Stimulated activated CD4-positive, alpha-beta T cell treated with anti-CD3 and anti-CD28 coated beads, Interleukin-15, amount 100 ng/mL, for 1 hour (primary cell): ENCODE measurements around the gene TIMM22.
"Not testable (repeated sequence)": the region's sequence is repeated elsewhere in the genome, so short reads cannot be mapped to it uniquely, and the experiment has no call there.

ENCODE experiments used
- DNase-seq, 2 donors: peaks; one replicate each; pipeline ENCODE4 v3.0.0-alpha.2; 2020; ENCODE audit warnings: low read depth in 1 of 2, low spot score in 1 of 2

Gene TIMM22

GRCh38 chr17:971861-972260 lies 25.1 kb upstream of the TIMM22 start:
- not testable (repeated sequence) for DNase-seq

DNA sequence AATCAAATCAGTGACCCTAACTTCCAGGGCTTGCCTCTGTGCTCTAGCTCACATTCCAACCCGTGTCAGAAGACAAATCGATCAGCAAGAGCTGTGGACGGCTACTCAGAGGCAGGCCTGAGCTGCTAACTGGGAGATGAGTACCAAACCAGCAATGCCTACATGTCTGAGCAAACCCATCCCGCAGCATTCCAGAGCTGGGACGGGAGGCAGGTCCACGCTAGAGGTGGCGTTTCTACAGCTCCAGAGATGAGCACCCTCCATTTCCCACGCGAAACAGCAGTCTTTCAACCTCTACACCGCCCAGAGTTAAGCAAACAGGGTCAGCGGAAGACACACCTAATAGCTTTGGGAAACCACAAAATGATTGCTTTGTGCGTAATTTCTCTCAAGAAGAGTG lies 23.9 kb upstream of the TIMM22 start:
- DNase-seq: no peak

DNA sequence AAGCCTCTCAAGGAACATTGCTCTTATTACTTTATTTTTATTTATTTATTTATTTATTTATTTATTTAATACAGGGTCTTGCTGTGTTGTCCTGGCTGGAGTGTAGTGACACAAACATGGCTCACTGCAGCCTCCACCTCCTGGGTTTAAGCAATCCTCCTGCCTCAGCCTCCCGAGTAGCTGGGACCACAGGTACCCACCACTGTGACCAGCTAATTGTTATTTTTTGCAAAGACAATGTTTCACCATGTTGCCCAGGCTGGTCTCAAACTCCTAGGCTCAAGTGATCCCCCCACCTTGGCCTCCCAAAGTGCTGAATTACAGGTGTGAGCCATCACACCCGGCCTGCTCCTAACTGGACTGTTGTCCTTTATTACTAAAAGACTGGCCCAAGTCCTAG lies 22.2 kb upstream of the TIMM22 start:
- not testable (repeated sequence) for DNase-seq

DNA sequence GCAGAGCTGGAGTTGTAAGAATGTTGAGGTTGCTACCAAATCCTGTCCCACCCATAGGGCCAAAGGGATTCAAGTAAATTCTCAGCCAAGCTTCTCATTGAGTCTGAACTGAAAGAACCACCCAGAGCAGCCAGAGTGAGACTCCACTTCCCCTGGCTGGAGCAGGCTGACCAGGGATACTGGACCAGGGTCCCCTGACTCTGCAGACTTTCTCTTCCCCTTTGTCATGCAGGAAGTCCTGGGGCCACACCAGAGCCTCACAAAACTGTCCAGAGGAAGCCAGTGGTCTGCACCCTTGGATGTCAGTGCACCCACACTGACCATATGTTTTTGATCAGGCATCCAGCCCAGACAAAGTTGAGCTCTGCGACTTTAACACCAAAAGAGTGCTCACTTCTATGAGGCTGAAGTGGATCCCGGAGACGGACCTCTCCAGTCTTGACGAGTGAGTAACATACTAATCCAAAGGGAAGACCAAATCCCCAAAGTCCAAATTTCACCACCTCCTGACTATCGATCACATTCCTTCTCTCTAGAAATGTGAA lies 21.5 kb upstream of the TIMM22 start:
- DNase-seq: no peak

GRCh38 chr17:976312-976711 lies 20.6 kb upstream of the TIMM22 start:
- no peak for DNase-seq

DNA sequence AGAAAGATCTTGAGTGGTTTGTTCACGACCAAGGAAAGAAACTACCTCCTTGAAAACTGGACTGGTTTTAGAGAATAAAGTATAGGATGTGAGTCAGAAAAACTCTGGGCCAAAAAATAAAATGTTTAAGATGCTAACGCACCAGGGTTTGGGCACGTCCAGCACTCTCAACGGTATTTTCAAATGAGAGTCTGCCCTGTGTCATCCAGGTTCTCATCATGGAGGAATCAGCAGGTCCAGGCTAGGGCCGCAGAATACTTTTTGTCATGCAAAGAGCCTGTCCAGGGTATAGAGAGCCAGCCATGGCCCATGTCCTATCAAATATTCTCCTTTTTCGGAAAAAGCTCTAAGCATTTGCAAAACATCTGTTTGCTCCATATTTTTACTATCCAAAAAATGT lies 19.8 kb upstream of the TIMM22 start:
- no peak for DNase-seq

DNA sequence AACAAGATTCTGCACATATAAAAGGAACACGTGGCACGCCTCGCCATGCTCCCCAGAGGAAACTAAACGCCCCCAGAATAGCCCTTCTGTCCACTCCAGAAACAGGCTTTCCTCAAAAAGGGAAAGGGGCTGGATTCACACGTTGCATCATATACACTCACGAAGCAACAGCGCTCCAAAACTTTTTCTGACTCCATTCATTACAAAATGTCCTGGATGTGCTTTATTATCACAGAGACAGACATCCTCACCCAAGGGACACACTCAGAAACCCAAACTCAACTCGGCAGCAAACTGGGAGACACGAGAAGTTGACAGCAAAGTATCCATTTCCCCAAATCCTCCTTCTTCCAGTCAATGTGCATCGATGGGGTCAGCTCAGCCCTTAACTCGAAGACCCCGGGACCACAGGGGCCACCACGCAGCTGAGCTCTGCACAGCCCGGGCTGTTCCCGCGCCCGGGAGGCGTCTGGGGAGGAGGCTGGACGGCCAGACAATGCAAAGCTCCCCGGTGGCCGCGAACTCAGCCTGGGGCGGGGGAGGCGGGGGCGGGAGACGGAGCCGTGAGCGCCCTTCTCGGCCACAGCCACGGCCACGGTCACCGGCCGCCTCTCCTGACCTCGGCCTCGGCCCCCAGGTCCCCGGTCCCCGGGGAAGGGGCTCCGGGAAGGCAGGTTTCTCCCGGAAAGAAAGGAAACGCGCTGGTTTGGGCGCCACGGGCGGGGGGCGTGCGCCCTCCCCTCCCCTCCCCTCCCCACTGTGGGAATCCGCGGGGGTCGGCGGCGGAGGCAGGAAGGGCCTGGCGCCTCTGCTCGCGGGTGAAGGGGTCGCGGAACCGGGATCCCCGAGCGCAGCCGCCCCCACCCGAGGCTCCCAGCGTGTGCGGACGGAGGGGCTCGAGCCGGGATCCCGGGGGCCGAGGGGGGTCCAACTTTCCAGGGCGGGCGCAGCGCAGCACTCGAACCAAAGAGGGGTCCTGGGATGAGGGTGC lies 18.5 kb upstream of the TIMM22 start:
- DNase-seq: no peak

DNA sequence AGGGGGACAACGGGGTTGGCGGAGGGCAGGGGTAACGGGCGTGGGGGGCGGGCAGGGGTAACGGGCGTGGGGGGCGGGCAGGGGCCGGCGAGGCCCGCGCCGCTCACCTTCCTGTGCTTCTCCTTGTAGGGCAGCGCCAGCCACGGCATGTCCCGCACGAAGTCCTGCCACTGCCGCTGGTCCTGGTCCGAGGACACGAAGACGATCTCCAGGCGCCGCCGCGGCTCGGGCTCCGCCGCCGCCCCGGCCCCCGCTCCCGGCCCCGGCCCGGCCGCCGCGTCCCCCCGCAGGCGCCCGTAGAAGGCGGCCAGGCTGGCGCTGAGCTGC lies 17.8 kb upstream of the TIMM22 start:
- no peak for DNase-seq

- DNase-seq: peak; percentile 84 to 86
These were observed 17.2 kb upstream of the TIMM22 start, which contains the start of gene NXN for GRCh38 chr17:979539-980405. TSS of gene NXN (minus strand) at chr17:979776.

DNA sequence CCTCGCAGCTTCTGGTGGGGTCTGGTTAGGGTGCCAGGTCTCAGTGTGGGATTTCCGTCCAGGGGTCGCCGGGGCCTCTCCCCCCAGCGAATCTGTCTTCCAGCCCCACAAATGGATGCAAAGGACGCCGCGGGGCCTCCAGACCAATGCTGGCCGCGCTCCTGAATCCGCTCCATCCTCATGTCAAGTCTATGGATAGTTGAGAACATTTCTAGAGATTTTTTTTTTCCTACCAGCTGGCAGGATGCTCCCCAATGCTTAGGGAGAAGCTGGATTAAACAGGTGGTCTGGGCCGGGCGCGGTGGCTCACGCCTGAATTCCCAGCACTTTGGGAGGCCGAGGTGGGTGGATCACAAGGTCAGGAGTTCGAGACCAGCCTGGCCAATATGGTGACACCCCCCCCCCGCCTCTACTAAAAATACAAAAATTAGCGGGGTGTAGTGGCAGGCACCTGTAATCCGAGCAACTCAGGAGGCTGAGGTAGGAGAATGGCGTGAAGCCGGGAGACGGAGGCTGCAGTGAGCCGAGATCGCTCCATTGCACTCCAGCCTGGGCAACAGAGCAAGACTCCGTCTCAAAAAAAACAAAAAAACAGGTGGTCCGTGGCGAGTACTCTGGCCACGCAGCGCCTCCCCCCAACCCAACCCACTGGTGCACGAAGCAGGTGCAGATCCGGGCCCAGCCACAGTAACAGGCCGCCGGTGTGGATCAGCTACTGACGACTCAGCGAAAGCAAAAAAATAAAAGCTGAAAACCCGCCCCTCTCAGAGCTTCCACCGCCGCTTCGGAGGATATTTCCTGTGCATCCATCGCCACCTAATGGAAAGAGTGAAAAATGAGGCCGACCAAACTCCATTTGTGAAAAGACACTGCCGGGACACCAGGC lies 16.3 kb upstream of the TIMM22 start:
- peak; percentile 49 to 60 for DNase-seq

GRCh38 chr17:981292-981658 lies 15.7 kb upstream of the TIMM22 start:
- DNase-seq: no peak

DNA sequence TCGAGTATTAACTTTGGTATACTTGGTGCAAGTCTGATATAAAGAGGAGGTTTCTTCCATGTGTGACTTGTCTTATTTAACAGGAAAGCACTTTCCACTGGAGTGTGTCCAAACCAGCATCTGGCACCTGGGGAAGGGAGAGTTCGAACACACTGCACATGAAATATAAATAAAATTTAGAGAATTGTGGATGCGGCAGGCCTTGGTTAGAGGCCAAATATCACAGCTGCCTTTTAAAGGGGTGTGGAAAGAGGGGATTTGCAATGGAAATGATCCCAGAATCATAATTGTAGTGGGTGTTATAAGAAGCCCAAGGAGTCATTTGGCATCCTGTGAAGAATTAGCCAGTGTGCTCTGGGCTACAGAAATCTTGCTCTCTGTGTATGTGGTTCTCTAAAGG lies 13.0 kb upstream of the TIMM22 start:
- DNase-seq: no peak

DNA sequence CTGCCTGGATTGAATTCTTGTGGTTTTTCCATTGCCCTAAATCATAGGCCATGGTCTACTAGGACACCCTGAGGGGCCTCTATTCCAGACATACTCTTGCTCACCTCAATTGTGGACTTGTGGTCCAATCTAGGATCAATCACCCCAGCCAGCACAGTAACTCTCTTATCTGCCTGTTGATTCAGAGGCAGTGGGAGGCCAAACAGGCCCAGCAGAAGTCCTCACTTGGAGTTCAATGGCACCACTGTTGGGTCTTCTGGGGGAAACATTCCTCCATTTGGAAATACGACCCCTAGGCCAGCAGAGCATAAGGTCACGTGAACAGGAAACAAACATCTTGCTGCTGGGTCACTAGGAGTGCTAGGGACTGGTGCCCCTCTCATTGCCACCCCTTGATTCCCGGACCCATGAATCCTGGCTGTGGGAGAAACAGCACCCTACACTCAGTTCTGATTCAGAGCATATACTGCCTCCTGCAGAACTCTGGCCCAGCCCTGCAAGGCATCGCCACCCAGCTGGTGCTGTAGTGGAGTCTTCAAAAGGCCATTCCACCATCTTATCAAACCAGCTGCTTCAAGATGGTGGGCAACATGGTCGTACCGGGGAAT lies 10.5 kb upstream of the TIMM22 start:
- DNase-seq: no peak

- DNase-seq: no peak
These were observed 9.0 kb upstream of the TIMM22 start for GRCh38 chr17:987931-988330.

DNA sequence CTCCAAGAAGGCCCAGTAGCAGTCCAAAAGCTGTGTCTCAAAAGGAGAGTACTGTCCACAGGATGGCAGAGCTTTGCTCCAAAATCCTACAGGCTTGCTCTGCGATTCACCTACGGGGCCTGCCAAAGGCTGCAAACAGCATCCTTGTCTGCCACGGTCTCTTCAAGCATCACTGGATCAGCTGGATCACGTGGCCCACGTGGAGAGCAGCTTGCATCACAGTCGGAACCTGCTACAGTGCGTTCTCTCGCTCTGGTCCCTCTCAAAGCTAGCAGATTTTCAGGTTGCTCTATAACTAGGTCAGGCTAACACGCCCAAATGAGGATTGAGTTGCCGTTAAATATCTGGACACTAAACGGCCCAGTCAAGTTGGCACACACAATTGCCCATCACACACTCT lies 8.4 kb upstream of the TIMM22 start:
- no peak for DNase-seq

GRCh38 chr17:992933-993332 lies 4.0 kb upstream of the TIMM22 start:
- no peak for DNase-seq

GRCh38 chr17:995324-995723 lies 1.6 kb upstream of the TIMM22 start:
- DNase-seq: not testable (repeated sequence)

- no peak for DNase-seq
These were observed 1.2 kb downstream of the TIMM22 start for GRCh38 chr17:998111-998510.

- no peak for DNase-seq
These were observed 3.9 kb downstream of the TIMM22 start for GRCh38 chr17:1000597-1001461.
